Rectal smooth muscle tissue (tissue), 1 donor: ENCODE results near the gene ELAPOR1.

ENCODE experiments used
- H3K27ac ChIP-seq: one replicate; pipeline ENCODE4 v1.7.0; 2013; ENCODE audit warnings: low read depth, low read length, inconsistent platforms
- H3K27me3 ChIP-seq: one replicate; pipeline ENCODE4 v1.7.0; 2013; ENCODE audit warnings: low read length; ENCODE audit not compliant: control insufficient read depth, insufficient read depth
- H3K36me3 ChIP-seq: one replicate; pipeline ENCODE4 v1.7.0; 2013; ENCODE audit warnings: low read length; ENCODE audit not compliant: control insufficient read depth, insufficient read depth
- H3K4me1 ChIP-seq: one replicate; pipeline ENCODE4 v1.7.0; 2013; ENCODE audit warnings: low read length; ENCODE audit not compliant: control insufficient read depth, insufficient read depth
- H3K4me3 ChIP-seq: one replicate; pipeline ENCODE4 v1.7.0; 2013; ENCODE audit warnings: low read length
- H3K9ac ChIP-seq: one replicate; pipeline ENCODE4 v1.7.0; 2013; ENCODE audit warnings: low read length

Gene ELAPOR1

DNA sequence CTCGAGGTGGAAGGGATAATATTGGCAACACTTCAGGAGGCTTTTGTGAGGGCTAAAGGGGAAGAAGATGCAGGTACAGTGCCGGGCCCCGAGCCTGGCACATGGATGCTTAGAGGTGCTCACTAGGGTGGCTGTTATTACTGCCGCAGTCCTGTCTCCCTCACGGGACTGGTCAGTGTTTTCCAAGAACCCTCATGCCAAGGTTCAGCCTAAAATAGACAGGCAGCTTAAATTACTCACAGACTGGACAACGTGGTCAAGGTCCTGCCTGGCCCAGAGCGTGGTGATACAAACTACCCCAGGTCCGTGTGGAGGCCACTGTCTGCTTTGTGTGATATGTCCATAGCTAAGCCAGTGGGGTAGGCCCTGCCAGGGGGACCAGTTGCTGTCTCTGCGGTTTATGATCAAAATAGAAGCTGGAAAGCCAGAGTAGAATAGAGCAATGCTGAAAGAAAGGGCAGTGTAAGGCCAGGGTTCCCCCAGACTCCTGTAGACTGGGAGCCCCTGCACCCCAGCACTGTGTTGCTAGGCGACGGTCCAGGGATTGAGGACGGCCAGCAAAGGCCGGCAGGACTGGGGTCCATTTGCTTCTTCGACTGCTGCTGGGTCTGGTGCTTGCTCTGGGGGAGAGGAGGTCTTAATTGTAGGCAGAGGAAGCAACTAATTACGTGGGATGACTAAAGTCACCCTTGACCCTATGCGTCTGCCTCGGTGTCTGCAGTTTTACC lies 36.1 kb downstream of the ELAPOR1 start:
- Histone ChIP-seq H3K36me3 (no peaks in the 10 kb centered on the region), H3K27me3 (no peaks in the 10 kb centered on the region), H3K9ac (no peak overlapping the region), H3K4me1 (no peaks in the 10 kb centered on the region), H3K4me3 (no peak overlapping the region), H3K27ac (no peak overlapping the region)

DNA sequence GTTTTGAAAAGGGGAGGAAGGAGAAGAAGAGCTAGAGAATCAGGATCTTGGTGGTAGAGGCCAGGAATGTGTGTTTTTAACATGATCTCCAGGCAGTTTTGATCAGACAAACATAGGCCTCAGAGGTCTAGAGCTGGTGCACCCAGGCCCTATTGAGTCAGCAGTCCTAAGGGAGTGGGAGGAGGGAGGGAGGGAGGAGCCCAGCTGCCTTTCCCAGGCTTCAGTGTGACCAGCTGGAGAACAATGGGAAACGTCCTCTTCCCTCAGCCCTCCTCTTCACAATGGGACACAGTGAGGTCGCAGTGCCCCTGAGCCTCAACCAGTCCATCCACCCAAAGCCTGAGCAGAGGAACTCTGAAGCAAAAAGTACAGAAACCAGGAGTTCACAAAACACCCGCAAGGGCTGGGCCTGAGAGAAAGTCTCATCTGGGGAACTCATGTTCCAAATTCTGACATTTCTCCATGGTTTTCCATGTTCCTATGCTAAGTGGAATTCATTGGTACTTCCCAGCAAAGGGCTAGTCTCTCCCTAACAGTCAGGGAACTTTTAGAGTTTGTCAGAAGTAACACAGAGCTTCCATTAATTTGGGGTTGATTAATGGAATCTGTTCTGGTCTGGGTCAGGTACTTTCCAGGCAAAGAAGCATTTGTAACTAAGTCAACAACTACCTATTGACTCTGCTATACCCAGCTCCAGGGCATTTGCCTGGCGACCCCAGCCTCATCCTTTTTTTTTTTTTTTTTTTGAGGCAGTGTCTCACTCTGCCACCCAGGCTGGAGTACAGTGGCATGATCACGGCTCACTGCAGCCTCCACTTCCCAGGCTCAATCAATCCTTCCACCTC lies 37.5 kb downstream of the ELAPOR1 start:
- H3K9ac ChIP-seq = no peak overlapping the region
- no peaks in the 10 kb centered on the region for H3K4me1 ChIP-seq
- H3K27me3 ChIP-seq = no peaks in the 10 kb centered on the region
- no peak overlapping the region for H3K27ac ChIP-seq
- no peak overlapping the region for H3K4me3 ChIP-seq
- no peaks in the 10 kb centered on the region for H3K36me3 ChIP-seq

DNA sequence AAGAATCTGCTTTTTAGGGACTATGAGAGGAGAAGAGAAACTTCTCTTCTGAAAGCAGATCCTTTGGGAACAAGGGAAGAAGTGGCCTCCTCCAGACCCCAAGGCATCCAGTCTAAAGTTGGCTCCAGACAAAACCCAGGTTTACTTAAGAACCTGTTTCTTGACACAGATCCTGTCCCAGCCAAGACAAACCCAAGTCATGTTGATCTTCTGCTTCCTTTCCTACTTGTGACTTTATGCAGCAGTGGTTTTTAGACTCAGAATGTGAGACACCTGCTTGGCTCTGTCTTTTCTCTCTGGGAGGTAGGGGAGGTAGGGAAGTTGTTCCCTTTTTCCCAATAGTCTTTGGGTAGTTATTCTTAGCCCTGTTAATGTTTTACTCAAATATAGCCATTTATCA lies 38.3 kb downstream of the ELAPOR1 start:
- Histone ChIP-seq H3K27me3 (no peaks in the 10 kb centered on the region), H3K27ac (no peak overlapping the region), H3K36me3 (no peaks in the 10 kb centered on the region), H3K4me1 (no peaks in the 10 kb centered on the region), H3K4me3 (no peak overlapping the region), H3K9ac (no peak overlapping the region)

DNA sequence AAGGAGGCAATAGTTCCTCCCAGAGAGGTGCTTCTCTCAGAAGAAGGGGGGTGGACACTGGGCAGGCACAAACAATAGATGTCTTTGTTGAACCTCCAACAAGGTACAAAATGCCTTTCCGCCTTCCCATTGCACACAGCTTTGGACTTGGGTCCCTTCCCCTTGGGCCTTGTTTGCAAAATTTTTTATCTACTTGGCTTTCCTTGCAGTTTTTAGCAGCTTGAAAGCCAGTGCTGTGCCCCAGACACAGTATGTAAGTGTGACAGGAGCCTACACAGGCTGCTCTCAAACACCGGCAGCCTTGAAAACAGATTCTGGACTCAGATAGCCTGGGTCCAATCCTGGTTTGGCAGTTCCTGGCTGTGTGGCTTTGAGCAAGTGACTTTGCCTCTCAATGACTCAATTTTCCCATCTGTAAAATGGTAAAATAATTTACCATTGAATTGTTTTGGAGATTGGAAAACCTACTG lies 43.0 kb downstream of the ELAPOR1 start:
- H3K4me1 ChIP-seq = no peaks in the 10 kb centered on the region
- H3K27me3 ChIP-seq = no peaks in the 10 kb centered on the region

DNA sequence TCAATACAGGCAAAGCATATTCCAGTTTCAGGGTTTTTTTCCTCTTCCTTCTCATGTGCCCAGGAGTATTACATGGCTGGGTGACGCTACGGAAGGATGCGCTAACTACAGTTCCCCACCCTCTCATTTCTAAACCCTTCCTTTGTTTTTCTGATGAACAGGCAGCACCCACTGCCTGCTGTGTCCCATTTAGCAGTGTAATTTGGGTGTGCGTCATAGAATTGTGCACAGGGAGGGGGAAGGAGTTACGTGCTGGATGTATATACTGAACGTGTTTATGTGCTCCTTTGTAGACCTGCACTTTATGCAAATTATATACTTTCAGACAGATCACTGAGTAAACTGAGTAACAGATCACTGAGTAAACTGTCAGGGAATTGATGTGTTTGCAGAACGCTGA lies 44.5 kb downstream of the ELAPOR1 start:
- Histone ChIP-seq H3K27me3 (no peaks in the 10 kb centered on the region), H3K36me3 (no peaks in the 10 kb centered on the region), H3K27ac (no peak overlapping the region), H3K4me3 (no peak overlapping the region), H3K9ac (no peak overlapping the region), H3K4me1 (no peaks in the 10 kb centered on the region)

More for the DNA sequence above, 43.0 kb downstream of the ELAPOR1 start:
- Histone ChIP-seq H3K9ac (no peak overlapping the region), H3K36me3 (no peaks in the 10 kb centered on the region), H3K27ac (no peak overlapping the region), H3K4me3 (no peak overlapping the region)

DNA sequence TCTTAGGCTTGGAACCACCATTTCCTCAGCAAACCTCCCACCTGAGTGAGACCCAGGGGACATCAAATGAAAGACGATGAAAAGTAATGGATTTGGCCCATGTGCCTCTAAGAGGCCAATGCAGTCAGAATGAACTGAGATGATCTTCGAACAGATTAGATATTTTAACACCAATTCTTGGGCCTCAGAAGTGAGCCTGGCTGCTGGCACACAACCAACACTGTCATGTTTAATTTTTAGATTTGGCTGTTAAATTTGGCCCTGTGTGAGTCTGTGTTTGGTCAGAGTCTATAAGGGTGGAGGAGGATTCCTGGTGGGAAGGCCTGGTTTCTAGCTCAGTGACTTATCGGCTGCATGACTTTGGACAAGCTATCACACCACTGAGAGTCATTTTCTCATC lies 45.4 kb downstream of the ELAPOR1 start:
- Histone ChIP-seq H3K27me3 (no peaks in the 10 kb centered on the region), H3K9ac (no peak overlapping the region), H3K27ac (no peak overlapping the region), H3K36me3 (no peaks in the 10 kb centered on the region), H3K4me1 (no peaks in the 10 kb centered on the region), H3K4me3 (no peak overlapping the region)

DNA sequence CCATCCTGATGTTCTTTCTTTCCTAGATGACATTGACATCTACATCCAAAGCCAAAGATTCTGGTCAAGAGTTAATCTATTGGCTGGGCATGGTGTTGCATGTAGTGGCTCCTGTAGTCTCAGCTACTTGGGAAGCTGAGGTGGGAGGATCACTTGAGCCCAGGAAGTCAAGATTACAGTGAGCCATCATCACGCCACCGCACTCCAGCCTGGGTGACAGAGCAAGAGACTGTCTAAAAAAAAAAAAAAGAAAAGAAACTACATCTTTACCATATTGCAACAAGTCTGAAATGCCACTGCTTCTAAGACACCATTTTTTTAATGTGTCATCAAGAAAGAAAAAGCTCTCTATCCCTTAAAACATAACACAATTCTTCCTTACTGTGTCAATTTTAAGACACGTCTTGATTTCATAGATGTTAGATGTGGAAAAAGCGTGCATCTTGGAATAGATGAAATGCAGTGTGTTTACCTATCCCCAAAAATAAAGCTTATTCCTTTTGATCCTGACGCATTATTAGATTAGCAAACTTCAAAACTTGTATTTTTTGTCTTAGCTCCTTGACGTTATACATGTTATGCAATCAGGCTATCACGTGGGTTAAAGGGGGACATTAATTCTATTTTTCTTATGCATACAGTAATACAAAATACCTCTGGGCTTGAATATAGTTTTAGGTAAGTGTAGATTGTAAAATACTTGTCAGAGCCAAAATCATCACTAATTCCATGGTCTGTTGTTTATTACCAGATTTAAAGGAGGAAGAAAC lies 46.3 kb downstream of the ELAPOR1 start:
- Histone ChIP-seq H3K4me3 (no peak overlapping the region), H3K27ac (no peak overlapping the region), H3K27me3 (no peaks in the 10 kb centered on the region), H3K4me1 (no peaks in the 10 kb centered on the region), H3K9ac (no peak overlapping the region), H3K36me3 (no peaks in the 10 kb centered on the region)

DNA sequence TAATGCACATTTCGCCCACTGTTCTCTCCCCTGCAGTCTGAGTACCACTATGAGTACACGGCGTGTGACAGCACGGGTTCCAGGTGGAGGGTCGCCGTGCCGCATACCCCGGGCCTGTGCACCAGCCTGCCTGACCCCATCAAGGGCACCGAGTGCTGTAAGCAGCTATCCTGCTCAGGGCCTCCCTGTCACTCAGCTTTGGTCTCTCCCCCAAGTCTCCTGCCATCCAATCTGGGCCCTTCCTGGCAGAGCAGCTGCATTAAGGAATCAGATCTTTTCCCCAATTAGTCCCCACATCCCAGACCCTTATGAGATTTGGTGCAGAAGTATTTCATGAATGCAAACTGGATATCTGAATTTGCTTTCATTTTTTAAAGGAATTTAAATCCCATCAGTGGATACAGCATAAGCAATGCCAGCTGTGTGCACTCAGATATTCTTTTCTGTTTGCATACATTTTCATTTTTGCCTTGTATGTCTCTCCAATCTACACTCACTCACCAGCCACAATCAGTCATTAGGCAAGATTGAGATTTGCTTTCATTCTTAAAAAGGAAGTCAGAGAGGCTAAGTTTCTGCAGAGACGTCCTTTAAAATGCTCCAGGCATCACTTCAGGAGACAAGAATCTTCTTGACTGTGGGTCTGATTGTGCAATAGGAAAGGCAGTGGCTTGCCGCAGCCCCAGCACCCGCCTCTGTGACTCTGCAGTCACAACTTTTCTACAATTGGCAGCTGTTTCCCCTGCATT lies 48.1 kb downstream of the ELAPOR1 start:
- H3K9ac ChIP-seq = no peak overlapping the region
- no peak overlapping the region for H3K4me3 ChIP-seq
- no peaks in the 10 kb centered on the region for H3K4me1 ChIP-seq
- H3K36me3 ChIP-seq = no peaks in the 10 kb centered on the region
- no peak overlapping the region for H3K27ac ChIP-seq
- H3K27me3 ChIP-seq = no peaks in the 10 kb centered on the region

DNA sequence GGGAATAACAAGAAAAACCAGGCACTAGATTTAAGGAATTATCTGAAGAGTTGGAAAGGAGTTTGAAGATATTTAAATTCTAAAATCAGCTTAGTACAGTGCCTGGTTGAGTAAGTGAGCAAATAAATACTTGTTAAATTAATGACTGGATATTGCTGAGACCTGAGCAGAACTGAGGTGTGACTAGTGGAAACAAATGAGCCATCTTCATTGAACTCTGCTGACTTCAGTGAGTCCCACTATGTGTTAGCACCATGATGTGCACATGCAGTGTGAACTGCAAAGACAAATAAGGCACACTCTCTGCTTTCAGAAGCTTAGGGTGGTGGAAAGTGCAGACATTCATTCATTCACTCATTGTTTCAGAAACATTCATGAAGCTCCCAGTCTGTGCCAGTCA lies 48.7 kb downstream of the ELAPOR1 start:
- H3K4me1 ChIP-seq = no peaks in the 10 kb centered on the region
- no peaks in the 10 kb centered on the region for H3K36me3 ChIP-seq
- H3K27ac ChIP-seq = no peak overlapping the region
- H3K4me3 ChIP-seq = no peak overlapping the region
- no peak overlapping the region for H3K9ac ChIP-seq
- no peaks in the 10 kb centered on the region for H3K27me3 ChIP-seq

DNA sequence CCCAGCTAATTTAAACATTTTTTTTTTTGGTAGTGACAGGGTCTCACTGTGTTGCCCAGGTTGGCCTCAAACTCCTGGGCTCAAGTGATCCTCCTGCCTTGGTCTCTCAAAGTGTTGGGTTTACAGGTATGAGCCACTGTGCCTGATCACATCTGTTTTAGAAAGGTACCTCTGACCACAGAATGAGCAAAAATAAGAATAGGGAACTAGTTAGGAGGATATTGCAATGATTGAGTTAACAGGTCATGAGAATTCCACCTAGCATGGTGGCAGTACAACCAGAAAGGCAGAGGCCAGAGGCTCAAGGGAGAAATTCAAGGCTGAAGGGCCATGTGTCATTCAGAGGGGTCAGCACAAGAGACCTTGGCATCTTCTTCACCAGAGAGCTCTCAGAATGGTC lies 49.6 kb downstream of the ELAPOR1 start:
- H3K27ac ChIP-seq = no peak overlapping the region
- H3K4me1 ChIP-seq = no peaks in the 10 kb centered on the region
- H3K4me3 ChIP-seq = no peak overlapping the region
- no peaks in the 10 kb centered on the region for H3K36me3 ChIP-seq
- no peak overlapping the region for H3K9ac ChIP-seq
- no peaks in the 10 kb centered on the region for H3K27me3 ChIP-seq
